ENCODE data around the gene C1QTNF8. TPM values are rescaled to one million over a fixed set of nuclear protein-coding genes. Genes with fewer than 3 reads are reported as not detected.

Gene C1QTNF8
- total and polyA plus RNA-seq, 2 of the 13 experiments (the other 11 are each of a cell fraction or from before 2014, with no cell fraction given): 0.09 TPM; not detected in 1

DNA sequence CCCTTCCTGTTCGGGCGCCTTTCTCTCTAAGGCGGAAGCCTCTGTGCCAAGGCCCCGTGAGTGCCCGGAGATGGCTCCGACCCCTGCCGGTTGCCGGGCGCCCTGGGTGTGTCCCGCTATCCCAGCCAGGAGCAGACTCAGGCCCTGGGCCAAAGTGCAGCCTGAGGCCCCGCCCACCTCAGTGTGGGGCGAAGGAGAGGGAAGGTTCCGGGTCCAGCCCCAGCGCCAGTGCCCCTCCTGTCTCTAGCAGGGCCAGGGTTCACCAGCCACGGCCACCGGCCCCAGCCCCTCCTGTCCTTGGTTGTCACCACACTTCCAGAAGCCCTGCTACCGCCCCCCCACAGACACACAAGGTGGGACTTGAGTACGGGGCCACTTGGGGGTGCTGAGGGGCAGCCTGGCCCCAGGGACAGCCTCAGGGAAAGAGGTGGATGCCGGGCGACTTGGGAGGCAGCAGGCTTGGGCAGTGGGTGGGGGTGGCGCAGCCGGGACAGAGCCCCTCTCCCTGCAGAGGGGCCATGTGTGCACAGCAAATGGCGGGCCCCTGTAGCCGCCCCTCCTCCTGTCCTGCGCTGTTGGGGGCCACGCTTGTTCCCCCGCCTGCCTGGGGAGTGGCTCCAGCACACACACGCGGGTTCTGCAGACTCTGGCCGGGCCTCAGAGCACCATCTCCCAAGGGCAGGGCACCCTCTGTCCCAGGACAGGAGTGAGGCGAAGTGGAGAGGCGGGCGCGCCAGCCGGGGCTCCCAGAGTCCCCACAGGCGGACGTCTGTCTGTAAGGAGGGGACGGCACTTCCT is 6.0 kb downstream of the C1QTNF8 start (continued):
- TF ChIP-seq, protein P1, sequence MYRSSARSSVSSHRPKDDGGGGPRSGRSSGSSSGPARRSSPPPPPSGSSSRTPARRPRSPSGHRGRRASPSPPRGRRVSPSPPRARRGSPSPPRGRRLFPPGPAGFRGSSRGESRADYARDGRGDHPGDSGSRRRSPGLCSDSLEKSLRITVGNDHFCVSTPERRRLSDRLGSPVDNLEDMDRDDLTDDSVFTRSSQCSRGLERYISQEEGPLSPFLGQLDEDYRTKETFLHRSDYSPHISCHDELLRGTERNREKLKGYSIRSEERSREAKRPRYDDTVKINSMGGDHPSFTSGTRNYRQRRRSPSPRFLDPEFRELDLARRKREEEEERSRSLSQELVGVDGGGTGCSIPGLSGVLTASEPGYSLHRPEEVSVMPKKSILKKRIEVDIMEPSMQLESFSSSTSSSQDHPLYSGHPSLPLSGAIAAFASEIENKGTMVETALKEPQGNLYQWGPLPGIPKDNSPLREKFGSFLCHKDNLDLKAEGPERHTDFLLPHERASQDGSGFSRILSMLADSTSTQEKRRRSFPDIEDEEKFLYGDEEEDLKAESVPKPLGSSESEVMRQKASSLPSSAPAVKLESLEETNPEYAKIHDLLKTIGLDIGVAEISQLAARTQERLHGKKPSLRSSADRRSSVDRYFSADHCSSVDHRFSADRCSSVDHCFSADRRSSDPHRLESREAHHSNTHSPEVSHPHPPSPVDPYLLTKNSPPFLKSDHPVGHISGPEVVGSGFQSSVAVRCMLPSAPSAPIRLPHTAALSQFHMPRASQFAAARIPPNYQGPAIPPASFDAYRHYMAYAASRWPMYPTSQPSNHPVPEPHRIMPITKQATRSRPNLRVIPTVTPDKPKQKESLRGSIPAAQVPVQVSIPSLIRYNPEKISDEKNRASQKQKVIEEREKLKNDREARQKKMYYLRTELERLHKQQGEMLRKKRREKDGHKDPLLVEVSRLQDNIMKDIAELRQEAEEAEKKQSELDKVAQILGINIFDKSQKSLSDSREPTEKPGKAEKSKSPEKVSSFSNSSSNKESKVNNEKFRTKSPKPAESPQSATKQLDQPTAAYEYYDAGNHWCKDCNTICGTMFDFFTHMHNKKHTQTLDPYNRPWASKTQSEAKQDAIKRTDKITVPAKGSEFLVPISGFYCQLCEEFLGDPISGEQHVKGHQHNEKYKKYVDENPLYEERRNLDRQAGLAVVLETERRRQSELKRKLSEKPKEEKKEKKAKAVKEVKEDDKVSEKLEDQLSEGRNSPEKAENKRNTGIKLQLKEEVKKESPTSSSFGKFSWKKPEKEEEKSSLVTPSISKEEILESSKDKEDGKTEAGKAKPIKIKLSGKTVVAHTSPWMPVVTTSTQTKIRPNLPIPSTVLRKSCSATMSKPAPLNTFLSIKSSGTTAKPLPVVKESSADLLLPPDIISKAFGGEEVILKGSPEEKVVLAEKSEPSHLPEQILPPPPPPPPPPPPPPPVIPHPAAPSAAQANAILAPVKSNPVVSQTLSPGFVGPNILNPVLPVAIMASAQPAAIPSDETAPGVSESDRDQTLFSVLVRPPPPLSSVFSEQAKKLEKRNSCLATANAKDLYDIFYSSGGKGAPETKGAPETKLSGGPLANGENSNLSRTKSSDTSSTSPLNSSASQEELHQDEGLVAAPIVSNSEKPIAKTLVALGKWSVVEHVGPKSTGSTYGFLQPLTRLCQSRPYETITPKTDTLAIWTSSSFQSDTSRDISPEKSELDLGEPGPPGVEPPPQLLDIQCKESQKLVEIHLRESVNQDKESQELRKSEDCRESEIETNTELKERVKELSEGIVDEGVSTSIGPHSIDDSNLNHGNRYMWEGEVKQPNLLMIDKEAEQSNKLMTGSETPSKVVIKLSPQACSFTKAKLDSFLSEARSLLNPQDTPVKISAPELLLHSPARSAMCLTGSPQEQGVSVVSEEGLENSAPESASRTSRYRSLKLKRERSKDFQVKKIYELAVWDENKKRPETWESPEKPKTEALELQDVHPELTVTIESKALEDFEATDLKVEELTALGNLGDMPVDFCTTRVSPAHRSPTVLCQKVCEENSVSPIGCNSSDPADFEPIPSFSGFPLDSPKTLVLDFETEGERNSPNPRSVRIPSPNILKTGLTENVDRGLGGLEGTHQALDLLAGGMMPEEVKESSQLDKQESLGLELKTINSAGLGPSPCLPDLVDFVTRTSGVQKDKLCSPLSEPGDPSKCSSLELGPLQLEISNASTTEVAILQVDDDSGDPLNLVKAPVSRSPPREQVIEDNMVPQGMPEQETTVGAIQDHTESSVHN (CRISPR knock-in tag; IDR thresholded peaks at IDR 0.05): peak; percentile 89
- TF ChIP-seq CEBPB (IDR thresholded peaks at IDR 0.05; ENCODE audit: borderline replicate concordance, low read depth, low read length): no peak
- TF ChIP-seq CBFB (CRISPR knock-in tag; IDR thresholded peaks at IDR 0.05): no peak
- 0 out of 2 replicates have a peak, but pooled peaks have one; percentile 23 for TF ChIP-seq ZNF552 (CRISPR knock-in tag; IDR thresholded peaks at IDR 0.05; ENCODE audit: borderline replicate concordance)
- no peak for TF ChIP-seq FOXK2 (IDR thresholded peaks at IDR 0.05)
- TF ChIP-seq ZBTB1 (CRISPR knock-in tag; IDR thresholded peaks at IDR 0.05; ENCODE audit: borderline replicate concordance): no peak
- TF ChIP-seq, protein P2, sequence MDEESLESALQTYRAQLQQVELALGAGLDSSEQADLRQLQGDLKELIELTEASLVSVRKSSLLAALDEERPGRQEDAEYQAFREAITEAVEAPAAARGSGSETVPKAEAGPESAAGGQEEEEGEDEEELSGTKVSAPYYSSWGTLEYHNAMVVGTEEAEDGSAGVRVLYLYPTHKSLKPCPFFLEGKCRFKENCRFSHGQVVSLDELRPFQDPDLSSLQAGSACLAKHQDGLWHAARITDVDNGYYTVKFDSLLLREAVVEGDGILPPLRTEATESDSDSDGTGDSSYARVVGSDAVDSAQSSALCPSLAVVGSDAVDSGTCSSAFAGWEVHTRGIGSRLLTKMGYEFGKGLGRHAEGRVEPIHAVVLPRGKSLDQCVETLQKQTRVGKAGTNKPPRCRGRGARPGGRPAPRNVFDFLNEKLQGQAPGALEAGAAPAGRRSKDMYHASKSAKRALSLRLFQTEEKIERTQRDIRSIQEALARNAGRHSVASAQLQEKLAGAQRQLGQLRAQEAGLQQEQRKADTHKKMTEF (CRISPR knock-in tag; IDR thresholded peaks at IDR 0.05): peak; percentile 65; the same call in 1 of the 2 replicates
- no peak for TF ChIP-seq MYNN (CRISPR knock-in tag; IDR thresholded peaks at IDR 0.05; ENCODE audit: low read depth)
- TF ChIP-seq ZNF10 (CRISPR knock-in tag; IDR thresholded peaks at IDR 0.05; ENCODE audit: borderline replicate concordance, low read depth): no peak
- TF ChIP-seq MTA3 (CRISPR knock-in tag; IDR thresholded peaks at IDR 0.05): no peak
- TF ChIP-seq, protein P3, sequence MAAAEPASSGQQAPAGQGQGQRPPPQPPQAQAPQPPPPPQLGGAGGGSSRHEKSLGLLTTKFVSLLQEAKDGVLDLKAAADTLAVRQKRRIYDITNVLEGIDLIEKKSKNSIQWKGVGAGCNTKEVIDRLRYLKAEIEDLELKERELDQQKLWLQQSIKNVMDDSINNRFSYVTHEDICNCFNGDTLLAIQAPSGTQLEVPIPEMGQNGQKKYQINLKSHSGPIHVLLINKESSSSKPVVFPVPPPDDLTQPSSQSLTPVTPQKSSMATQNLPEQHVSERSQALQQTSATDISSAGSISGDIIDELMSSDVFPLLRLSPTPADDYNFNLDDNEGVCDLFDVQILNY (CRISPR knock-in tag; conservative IDR thresholded peaks at IDR 0.05): no peak
- TF ChIP-seq, protein P4, sequence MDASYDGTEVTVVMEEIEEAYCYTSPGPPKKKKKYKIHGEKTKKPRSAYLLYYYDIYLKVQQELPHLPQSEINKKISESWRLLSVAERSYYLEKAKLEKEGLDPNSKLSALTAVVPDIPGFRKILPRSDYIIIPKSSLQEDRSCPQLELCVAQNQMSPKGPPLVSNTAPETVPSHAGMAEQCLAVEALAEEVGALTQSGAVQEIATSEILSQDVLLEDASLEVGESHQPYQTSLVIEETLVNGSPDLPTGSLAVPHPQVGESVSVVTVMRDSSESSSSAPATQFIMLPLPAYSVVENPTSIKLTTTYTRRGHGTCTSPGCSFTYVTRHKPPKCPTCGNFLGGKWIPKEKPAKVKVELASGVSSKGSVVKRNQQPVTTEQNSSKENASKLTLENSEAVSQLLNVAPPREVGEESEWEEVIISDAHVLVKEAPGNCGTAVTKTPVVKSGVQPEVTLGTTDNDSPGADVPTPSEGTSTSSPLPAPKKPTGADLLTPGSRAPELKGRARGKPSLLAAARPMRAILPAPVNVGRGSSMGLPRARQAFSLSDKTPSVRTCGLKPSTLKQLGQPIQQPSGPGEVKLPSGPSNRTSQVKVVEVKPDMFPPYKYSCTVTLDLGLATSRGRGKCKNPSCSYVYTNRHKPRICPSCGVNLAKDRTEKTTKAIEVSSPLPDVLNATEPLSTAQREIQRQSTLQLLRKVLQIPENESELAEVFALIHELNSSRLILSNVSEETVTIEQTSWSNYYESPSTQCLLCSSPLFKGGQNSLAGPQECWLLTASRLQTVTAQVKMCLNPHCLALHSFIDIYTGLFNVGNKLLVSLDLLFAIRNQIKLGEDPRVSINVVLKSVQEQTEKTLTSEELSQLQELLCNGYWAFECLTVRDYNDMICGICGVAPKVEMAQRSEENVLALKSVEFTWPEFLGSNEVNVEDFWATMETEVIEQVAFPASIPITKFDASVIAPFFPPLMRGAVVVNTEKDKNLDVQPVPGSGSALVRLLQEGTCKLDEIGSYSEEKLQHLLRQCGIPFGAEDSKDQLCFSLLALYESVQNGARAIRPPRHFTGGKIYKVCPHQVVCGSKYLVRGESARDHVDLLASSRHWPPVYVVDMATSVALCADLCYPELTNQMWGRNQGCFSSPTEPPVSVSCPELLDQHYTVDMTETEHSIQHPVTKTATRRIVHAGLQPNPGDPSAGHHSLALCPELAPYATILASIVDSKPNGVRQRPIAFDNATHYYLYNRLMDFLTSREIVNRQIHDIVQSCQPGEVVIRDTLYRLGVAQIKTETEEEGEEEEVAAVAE (CRISPR knock-in tag; IDR thresholded peaks at IDR 0.05; ENCODE audit: borderline replicate concordance): peak; percentile 64; the same call in 1 of the 2 replicates
- TF ChIP-seq KLF6 (CRISPR knock-in tag; IDR thresholded peaks at IDR 0.05): peak; percentile 65; the same call in 1 of the 2 replicates
- peak; percentile 67; the same call in 1 of the 2 replicates for TF ChIP-seq SMAD3 (CRISPR knock-in tag; IDR thresholded peaks at IDR 0.05)
